ENCODE results near the gene ATP5MG. TPM values are rescaled to one million over a fixed set of nuclear protein-coding genes. Genes with fewer than 3 reads are reported as not detected.

Gene ATP5MG
- 40.5 and 54.1 TPM in 2 replicates for total RNA-seq

GRCh38 chr11:118401151-118401879 lies at the start of gene ATP5MG:
TSS of gene ATP5MG (plus strand) at chr11:118401606. CDS start at chr11:118401666, 60 bp downstream.

GRCh38 chr11:118359295-118359958 lies 42.0 kb upstream of the ATP5MG start, which contains the start of gene UBE4A:
TSS of gene UBE4A (plus strand) at chr11:118359600. CDS start at chr11:118365081, 5,481 bp downstream.

GRCh38 chr11:118435893-118436624 lies 34.7 kb downstream of the ATP5MG start, which contains the start of gene KMT2A:
TSS of gene KMT2A (plus strand) at chr11:118436492. CDS start at chr11:118436513, 21 bp downstream.

Other genes starting within 250 kb of the ATP5MG start
- gene SCN4B, start 248.8 kb upstream of the ATP5MG start, total RNA-seq, result 0.43 and 3.4 TPM in 2 replicates
- gene SCN2B, start 225.0 kb upstream of the ATP5MG start, total RNA-seq, result 0.21 and 0.24 TPM in 2 replicates
- not detected in 2 replicates for gene JAML, start 176.6 kb upstream of the ATP5MG start, total RNA-seq
- 28.2 and 34.3 TPM in 2 replicates for gene MPZL3, start 149.2 kb upstream of the ATP5MG start, total RNA-seq
- 72.3 and 106 TPM in 2 replicates for gene MPZL2, start 137.3 kb upstream of the ATP5MG start, total RNA-seq
- not detected in 2 replicates for gene CD3E, start 96.9 kb upstream of the ATP5MG start, total RNA-seq
- gene CD3D, start 58.9 kb upstream of the ATP5MG start, total RNA-seq, result not detected in 2 replicates
- not detected in 2 replicates for gene CD3G, start 57.3 kb upstream of the ATP5MG start, total RNA-seq
- gene UBE4A, start 42.0 kb upstream of the ATP5MG start, total RNA-seq, result 22.6 and 23.1 TPM in 2 replicates
- 15.2 and 17.1 TPM in 2 replicates for gene KMT2A, start 34.9 kb downstream of the ATP5MG start, total RNA-seq
- 1.1 and 1.7 TPM in 2 replicates for gene TTC36, start 125.9 kb downstream of the ATP5MG start, total RNA-seq
- gene TMEM25, start 129.6 kb downstream of the ATP5MG start, total RNA-seq, result 38.3 and 46.9 TPM in 2 replicates
- gene IFT46, start 164.3 kb downstream of the ATP5MG start, total RNA-seq, result 20.0 and 21.2 TPM in 2 replicates
- 71.8 and 92.5 TPM in 2 replicates for gene ARCN1, start 170.8 kb downstream of the ATP5MG start, total RNA-seq
- 10.2 and 18.3 TPM in 2 replicates for gene PHLDB1, start 206.0 kb downstream of the ATP5MG start, total RNA-seq